SH-SY5Y (cell line): ENCODE data around the gene SREBF1.

Experiments used
- GATA2 ChIP-seq: IDR thresholded peaks from 2 replicates; pipeline ENCODE4 v1.6.1; 2011; ENCODE audit warnings: mild to moderate bottlenecking, low read depth, low read length
- GATA3 ChIP-seq: IDR thresholded peaks from 2 replicates; pipeline ENCODE4 v1.6.1; 2011; ENCODE audit warnings: low read depth, mild to moderate bottlenecking, low read length, moderate library complexity

The SREBF1 gene

GRCh38 chr17:17830269-17830567 is 6.6 kb downstream of the SREBF1 start:
- no peak for TF ChIP-seq GATA3
- no peak for TF ChIP-seq GATA2

GRCh38 chr17:17827826-17828621 is 8.8 kb downstream of the SREBF1 start:
- no peak for TF ChIP-seq GATA2
- TF ChIP-seq GATA3: no peak

- no peak for TF ChIP-seq GATA3
- TF ChIP-seq GATA2: no peak
These were observed 9.6 kb downstream of the SREBF1 start for GRCh38 chr17:17826942-17827785.

- TF ChIP-seq GATA2: no peak
- TF ChIP-seq GATA3: no peak
These were observed 10.5 kb downstream of the SREBF1 start for GRCh38 chr17:17826342-17826713.

GRCh38 chr17:17824783-17825614 is 11.8 kb downstream of the SREBF1 start:
- TF ChIP-seq GATA3: no peak
- no peak for TF ChIP-seq GATA2

GRCh38 chr17:17824119-17824782 is 12.5 kb downstream of the SREBF1 start:
- no peak for TF ChIP-seq GATA2
- TF ChIP-seq GATA3: no peak

GRCh38 chr17:17823433-17824118 is 13.2 kb downstream of the SREBF1 start:
- 0 out of 2 replicates have a peak, but pooled peaks have one; percentile 31 for TF ChIP-seq GATA2
- no peak for TF ChIP-seq GATA3

GRCh38 chr17:17822616-17823015 is 14.2 kb downstream of the SREBF1 start:
- TF ChIP-seq GATA3 (no peak), GATA2 (no peak)

- TF ChIP-seq GATA3 (no peak), GATA2 (no peak)
These were observed 14.6 kb downstream of the SREBF1 start for GRCh38 chr17:17822189-17822588.

- no peak for TF ChIP-seq GATA2
- no peak for TF ChIP-seq GATA3
These were observed 16.2 kb downstream of the SREBF1 start for GRCh38 chr17:17820463-17821158.

GRCh38 chr17:17820046-17820445 is 16.7 kb downstream of the SREBF1 start:
- no peak for TF ChIP-seq GATA3

- TF ChIP-seq GATA3 (no peak), GATA2 (no peak)
These were observed 17.2 kb downstream of the SREBF1 start for GRCh38 chr17:17819561-17819995.

GRCh38 chr17:17819111-17819510 is 17.7 kb downstream of the SREBF1 start:
- TF ChIP-seq GATA3: no peak
- TF ChIP-seq GATA2: no peak
